SK-N-SH treated with all-trans-retinoic acid at 6 μM for 48 hours (cell line): ENCODE measurements around the gene NADSYN1.

ENCODE experiments used
- ARNTL ChIP-seq: fragments of 450-650 bp; formaldehyde crosslinking; IDR thresholded peaks from 2 replicates; pipeline ENCODE4 v1.5.0; 2020; ENCODE audit warnings: low read depth, mild to moderate bottlenecking, moderate library complexity, borderline replicate concordance
- ESRRG ChIP-seq: fragments of 250-450 bp; sonication (Bioruptor Pico); IDR thresholded peaks from 2 replicates; pipeline ENCODE4 v1.6.1; 2021; ENCODE audit warnings: mild to moderate bottlenecking
- PATZ1 ChIP-seq: fragments of 250-450 bp; sonication (Bioruptor Pico); IDR thresholded peaks from 2 replicates; pipeline ENCODE4 v1.8.0; 2020; ENCODE audit warnings: mild to moderate bottlenecking, moderate library complexity, borderline replicate concordance
- RARB ChIP-seq: fragments of 250-450 bp; sonication (Bioruptor Pico); IDR thresholded peaks from 2 replicates; pipeline ENCODE4 v1.8.0; 2021; ENCODE audit warnings: mild to moderate bottlenecking, moderate library complexity
- TCF4 ChIP-seq: fragments of 250-450 bp; sonication (Bioruptor Pico); IDR thresholded peaks from 2 replicates; pipeline ENCODE4 v1.8.0; 2021; ENCODE audit warnings: mild to moderate bottlenecking, moderate library complexity, borderline replicate concordance
- TSHZ2 ChIP-seq: fragments of 250-450 bp; sonication (Bioruptor Pico); IDR thresholded peaks from 2 replicates; pipeline ENCODE4 v1.5.0; 2020; ENCODE audit warnings: mild to moderate bottlenecking, moderate library complexity
- ZC3H10 ChIP-seq: fragments of 250-450 bp; sonication (Bioruptor Pico); IDR thresholded peaks from 2 replicates; pipeline ENCODE4 v1.5.1; 2021; ENCODE audit warnings: mild to moderate bottlenecking, moderate library complexity
- ZFP3 ChIP-seq: fragments of 250-450 bp; sonication (Bioruptor Pico); IDR thresholded peaks from 2 replicates; pipeline ENCODE4 v1.5.0; 2020; ENCODE audit warnings: mild to moderate bottlenecking, moderate library complexity
- ZNF565 ChIP-seq: fragments of 450-650 bp; formaldehyde crosslinking; conservative IDR thresholded peaks from 2 replicates; pipeline ENCODE4 v1.5.0; 2020; ENCODE audit warnings: low read depth, mild to moderate bottlenecking, moderate library complexity
- ZNF70 ChIP-seq: fragments of 450-650 bp; formaldehyde crosslinking; IDR thresholded peaks from 2 replicates; pipeline ENCODE4 v1.5.0; 2020; ENCODE audit warnings: mild to moderate bottlenecking, moderate library complexity
- ZNF8 ChIP-seq: fragments of 450-650 bp; formaldehyde crosslinking; IDR thresholded peaks from 2 replicates; pipeline ENCODE4 v1.5.0; 2020; ENCODE audit warnings: mild to moderate bottlenecking, moderate library complexity
- TF ChIP-seq, protein P1 (sequence below): fragments of 250-450 bp; sonication (Bioruptor Pico); IDR thresholded peaks from 2 replicates; pipeline ENCODE4 v1.8.0; 2021; ENCODE audit warnings: low read depth, mild to moderate bottlenecking, moderate library complexity, borderline replicate concordance

DNA sequence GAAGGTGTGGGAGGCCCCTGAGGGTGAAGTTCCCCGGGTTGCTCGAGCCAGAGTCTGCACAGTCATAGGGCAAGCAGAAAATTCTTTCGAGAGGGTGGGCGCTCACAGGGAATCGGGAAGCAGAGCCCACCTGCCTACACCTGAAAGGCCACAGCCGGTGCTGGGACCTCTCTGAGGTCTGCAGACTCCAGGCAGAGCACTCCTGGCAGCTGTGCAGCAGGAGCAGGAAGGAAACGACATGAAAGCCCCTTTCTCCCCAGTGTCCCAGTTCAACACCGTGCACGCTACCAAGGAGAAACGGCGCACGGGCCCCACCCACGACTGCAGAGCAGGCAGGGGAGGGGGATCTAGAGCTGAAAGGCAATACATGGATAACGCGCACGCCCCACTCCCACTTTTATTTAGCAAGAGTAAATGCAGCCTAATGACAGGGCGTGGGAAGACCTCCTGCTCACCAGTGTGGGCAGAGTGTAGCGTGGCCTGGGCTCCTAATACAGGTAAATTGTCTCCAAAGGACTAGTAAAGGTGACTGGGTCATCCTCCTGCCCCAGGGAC is 18.4 kb upstream of the NADSYN1 start:
- no peak for TF ChIP-seq TSHZ2
- no peak for TF ChIP-seq RARB (CRISPR knock-in tag)
- TF ChIP-seq ZNF70 (CRISPR knock-in tag) = no peak
- TF ChIP-seq, protein P1, sequence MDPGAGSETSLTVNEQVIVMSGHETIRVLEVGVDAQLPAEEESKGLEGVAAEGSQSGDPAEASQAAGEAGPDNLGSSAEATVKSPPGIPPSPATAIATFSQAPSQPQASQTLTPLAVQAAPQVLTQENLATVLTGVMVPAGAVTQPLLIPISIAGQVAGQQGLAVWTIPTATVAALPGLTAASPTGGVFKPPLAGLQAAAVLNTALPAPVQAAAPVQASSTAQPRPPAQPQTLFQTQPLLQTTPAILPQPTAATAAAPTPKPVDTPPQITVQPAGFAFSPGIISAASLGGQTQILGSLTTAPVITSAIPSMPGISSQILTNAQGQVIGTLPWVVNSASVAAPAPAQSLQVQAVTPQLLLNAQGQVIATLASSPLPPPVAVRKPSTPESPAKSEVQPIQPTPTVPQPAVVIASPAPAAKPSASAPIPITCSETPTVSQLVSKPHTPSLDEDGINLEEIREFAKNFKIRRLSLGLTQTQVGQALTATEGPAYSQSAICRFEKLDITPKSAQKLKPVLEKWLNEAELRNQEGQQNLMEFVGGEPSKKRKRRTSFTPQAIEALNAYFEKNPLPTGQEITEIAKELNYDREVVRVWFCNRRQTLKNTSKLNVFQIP (CRISPR knock-in tag) = no peak
- no peak for TF ChIP-seq ESRRG (CRISPR knock-in tag)
- TF ChIP-seq ZNF565 (CRISPR knock-in tag) = no peak
- no peak for TF ChIP-seq ZC3H10 (CRISPR knock-in tag)
- no peak for TF ChIP-seq ZFP3 (CRISPR knock-in tag)
- TF ChIP-seq ZNF8 = no peak
- TF ChIP-seq PATZ1 = no peak
- no peak for TF ChIP-seq ARNTL
- no peak for TF ChIP-seq TCF4 (CRISPR knock-in tag)
